K562 (cell line): Measurements from ENCODE around the gene TPGS1. TPM values are rescaled to one million over a fixed set of nuclear protein-coding genes. Genes with fewer than 3 reads are reported as not detected.

ENCODE experiments used
- ATF7 ChIP-seq: fragments of 450-650 bp; IDR thresholded peaks from 2 replicates; pipeline ENCODE4 v1.7.1; 2014; ENCODE audit warnings: mild to moderate bottlenecking, moderate library complexity
- CGGBP1 ChIP-seq: fragments of 250-450 bp; sonication (Bioruptor Pico); IDR thresholded peaks from 2 replicates; pipeline ENCODE4 v1.9.0; 2021; ENCODE audit warnings: mild to moderate bottlenecking
- CHD1 ChIP-seq: fragments of 200-600 bp; sonication (generic); IDR thresholded peaks from one replicate; pipeline ENCODE4 v1.6.1; 2012; ENCODE audit warnings: mild to moderate bottlenecking, moderate library complexity, low read length, inconsistent platforms
- HLTF ChIP-seq: fragments of 450-650 bp; IDR thresholded peaks from 2 replicates; pipeline ENCODE4 v1.6.1; 2016
- HMGN3 ChIP-seq: IDR thresholded peaks from 2 replicates; pipeline ENCODE4 v1.6.1; 2011; ENCODE audit warnings: borderline replicate concordance, low read depth, mild to moderate bottlenecking, mixed read lengths, low read length; ENCODE audit not compliant: insufficient read length; ENCODE audit errors: extremely low read depth
- JUN ChIP-seq, 2 experiments: sonication (generic) in 1 of 2; formaldehyde crosslinking in 1 of 2; IDR thresholded peaks; 2 replicates each; pipeline versions ENCODE4 v1.6.1 to v1.8.0; 2012 to 2022; ENCODE audit warnings: borderline replicate concordance in 2 of 2, mild to moderate bottlenecking in 2 of 2, improper control_type of control experiment in 1 of 2, low read depth in 1 of 2, low read length in 1 of 2, missing genetic modification reagents in 1 of 2
- MCM5 ChIP-seq: fragments of 450-650 bp; IDR thresholded peaks from 2 replicates; pipeline ENCODE4 v1.6.1; 2016; ENCODE audit warnings: low read depth
- MTA2 ChIP-seq: fragments of 450-650 bp; IDR thresholded peaks from 2 replicates; pipeline ENCODE4 v1.6.1; 2016; ENCODE audit warnings: low read depth
- NFXL1 ChIP-seq: fragments of 450-650 bp; formaldehyde crosslinking; IDR thresholded peaks from 2 replicates; pipeline ENCODE4 v1.4.0; 2021; ENCODE audit warnings: mild to moderate bottlenecking
- POLR2G ChIP-seq: fragments of 200-400 bp; formaldehyde crosslinking; IDR thresholded peaks from 2 replicates; pipeline ENCODE4 v1.6.1; 2017; ENCODE audit warnings: low read depth, mild to moderate bottlenecking, antibody characterized with exemption, low read length, moderate library complexity
- RREB1 ChIP-seq: fragments of 250-450 bp; sonication (Bioruptor Pico); IDR thresholded peaks from 2 replicates; pipeline ENCODE4 v1.4.0; 2020
- RUNX1 ChIP-seq: sonication (generic); IDR thresholded peaks from 2 replicates; pipeline ENCODE4 v1.6.1; 2016; ENCODE audit warnings: antibody characterized with exemption, low read depth
- SAFB2 ChIP-seq: fragments of 200-400 bp; formaldehyde crosslinking; IDR thresholded peaks from 2 replicates; pipeline ENCODE4 v1.6.1; 2018; ENCODE audit warnings: borderline replicate concordance, low read length, low read depth, moderate library complexity; ENCODE audit not compliant: severe bottlenecking
- SIN3B ChIP-seq: fragments of 450-650 bp; IDR thresholded peaks from 2 replicates; pipeline ENCODE4 v1.6.1; 2017; ENCODE audit warnings: low read depth, mild to moderate bottlenecking, moderate library complexity
- TAF15 ChIP-seq: fragments of 200-400 bp; formaldehyde crosslinking; IDR thresholded peaks from 2 replicates; pipeline ENCODE4 v1.6.1; 2017; ENCODE audit warnings: mild to moderate bottlenecking, low read depth, low read length, moderate library complexity
- TEAD2 ChIP-seq: fragments of 450-650 bp; IDR thresholded peaks from 2 replicates; pipeline ENCODE4 v1.6.1; 2016; ENCODE audit warnings: missing genetic modification characterization, control low read depth, missing compliant biosample characterization
- ZBED1 ChIP-seq: IDR thresholded peaks from 2 replicates; pipeline ENCODE4 v1.6.1; 2014
- ZBTB34 ChIP-seq: fragments of 250-450 bp; sonication (Bioruptor Pico); IDR thresholded peaks from 2 replicates; pipeline ENCODE4 v1.8.0; 2021; ENCODE audit warnings: mild to moderate bottlenecking, moderate library complexity
- ZC3H11A ChIP-seq: IDR thresholded peaks from 2 replicates; pipeline ENCODE4 v1.6.1; 2012; ENCODE audit warnings: low read depth, low read length, improper control_type of control experiment
- ZKSCAN8 ChIP-seq: fragments of 200-800 bp; sonication (Bioruptor generic); IDR thresholded peaks from 2 replicates; pipeline ENCODE4 v1.6.1; 2016; ENCODE audit warnings: missing genetic modification characterization, missing compliant biosample characterization
- ZNF140 ChIP-seq: fragments of 250-450 bp; sonication (Bioruptor Pico); IDR thresholded peaks from 2 replicates; pipeline ENCODE4 v1.8.0; 2021; ENCODE audit warnings: moderate library complexity, mild to moderate bottlenecking, inconsistent platforms
- ZNF143 ChIP-seq: sonication (generic); formaldehyde crosslinking; IDR thresholded peaks from 2 replicates; pipeline ENCODE4 v1.9.0; 2022; ENCODE audit warnings: mild to moderate bottlenecking, missing genetic modification reagents
- ZNF431 ChIP-seq: sonication (generic); formaldehyde crosslinking; IDR thresholded peaks from 2 replicates; pipeline ENCODE4 v1.8.0; 2022; ENCODE audit warnings: mild to moderate bottlenecking, missing genetic modification reagents
- polyA plus RNA-seq, 8 experiments: library from polyadenylated mRNA; depleted of rRNA in 4 of 8; stranded (reverse) in 5 of 8; unstranded in 3 of 8; fragments of >200 nt; fragmentation: Nextera tagmentation in 2 of 8; fragmentation: Illumina TruSeq in 1 of 8; extraction: Ambion mirVana in 2 of 8; extraction: Trizol in 1 of 8; gene quantifications; 2 replicates each; pipeline versions ENCODE4 v1.2.1 to v1.2.3, GENCODE V29; 2011 to 2014; ENCODE audit warnings: inconsistent platforms in 1 of 8, missing spikeins in 1 of 8
- total RNA-seq, 7 experiments: library from RNA; depleted of rRNA in 6 of 7; stranded (reverse); fragments of >200 nt in 6 of 7; fragmentation: Illumina TruSeq in 2 of 7; extraction: Trizol in 2 of 7; gene quantifications; 2 replicates each; pipeline versions ENCODE4 v1.2.1 to v1.2.3, GENCODE V29; 2011 to 2021; ENCODE audit warnings: low replicate concordance in 1 of 7

The TPGS1 gene
- total and polyA plus RNA-seq, 9 of the 15 experiments (the other 6 are each of a cell fraction or from before 2014, with no cell fraction given) = 0.30 to 31.6 (median 1.2) TPM; not detected in 2

DNA sequence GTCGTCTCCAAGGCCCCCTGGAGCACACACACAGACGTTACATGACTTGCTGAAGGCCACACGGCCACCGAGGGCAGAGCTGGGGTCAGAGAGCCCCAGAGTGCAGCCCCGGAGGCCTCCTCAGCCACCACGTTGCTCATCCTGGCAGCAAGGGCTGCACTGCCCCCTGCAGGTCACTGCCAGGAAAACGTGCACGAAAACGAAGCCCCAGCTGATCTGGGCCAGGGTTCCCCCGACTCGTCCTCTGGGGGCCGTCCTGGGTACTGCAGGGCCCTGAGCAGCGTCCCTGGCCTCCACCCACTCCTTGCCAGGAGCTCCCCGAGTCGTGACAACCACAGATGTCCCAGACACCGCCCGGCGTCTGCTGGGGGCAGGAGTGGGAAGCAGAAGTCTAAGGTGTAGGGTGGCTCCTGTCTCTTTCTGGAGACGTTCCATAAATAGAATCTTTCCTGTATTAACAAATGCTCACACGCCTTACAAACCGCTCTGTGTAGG lies 3.4 kb downstream of the TPGS1 start (continued):
- TF ChIP-seq RUNX1 (no peak), SIN3B (no peak), ZNF143 (CRISPR knock-in tag) (peak; percentile 63), TEAD2 (tag) (no peak), POLR2G (peak; percentile 57), ZKSCAN8 (no peak), JUN (IDR thresholded peaks at IDR 0.05; ENCODE audit: borderline replicate concordance, low read depth, low read length) (peak; percentile 36; the same call in 1 of the 2 replicates), JUN (CRISPR knock-in tag; IDR thresholded peaks at IDR 0.05; ENCODE audit: borderline replicate concordance) (no peak), ZBED1 (0 out of 2 replicates have a peak, but pooled peaks have one; percentile 52), SAFB2 (no peak), MTA2 (no peak), RREB1 (no peak), ZBTB34 (CRISPR knock-in tag) (no peak), ZNF431 (CRISPR knock-in tag) (no peak), ZC3H11A (no peak), CHD1 (no peak), NFXL1 (CRISPR knock-in tag) (no peak), HMGN3 (no peak), CGGBP1 (CRISPR knock-in tag) (no peak), ATF7 (no peak; the same call in 1 of the 2 replicates), HLTF (no peak), ZNF140 (CRISPR knock-in tag) (no peak), TAF15 (no peak), MCM5 (no peak)
